Suprapubic skin (tissue), 4 donors: ENCODE results near the gene SATL1. TPM values are rescaled to one million over a fixed set of nuclear protein-coding genes. Genes with fewer than 3 reads are reported as not detected.

Experiments
- DNase-seq, 2 donors: peaks; one replicate each; pipeline ENCODE4 v3.0.0-alpha.2; 2019; ENCODE audit warnings: low spot score in 2 of 2
- H3K27ac ChIP-seq: fragments of 200-600 bp; sonication (generic); one replicate; pipeline ENCODE4 v1.5.1; 2019
- H3K27me3 ChIP-seq: fragments of 200-600 bp; sonication (generic); one replicate; pipeline ENCODE4 v1.5.1; 2019
- H3K36me3 ChIP-seq: fragments of 200-600 bp; sonication (generic); one replicate; pipeline ENCODE4 v1.5.1; 2019
- H3K4me1 ChIP-seq: fragments of 200-600 bp; sonication (generic); one replicate; pipeline ENCODE4 v1.5.1; 2019
- H3K4me3 ChIP-seq: fragments of 200-600 bp; sonication (generic); one replicate; pipeline ENCODE4 v1.5.1; 2019; ENCODE audit warnings: mild to moderate bottlenecking
- H3K9me3 ChIP-seq: fragments of 200-600 bp; sonication (generic); one replicate; pipeline ENCODE4 v1.5.1; 2019
- CTCF ChIP-seq, 2 donors: fragments of 200-600 bp in 1 of 2; fragments of 450-650 bp in 1 of 2; sonication (generic) in 1 of 2; IDR thresholded peaks; one replicate each; pipeline ENCODE4 v1.5.1; 2016 to 2019; ENCODE audit warnings: antibody characterized with exemption in 2 of 2, mild to moderate bottlenecking in 1 of 2, moderate library complexity in 1 of 2
- EP300 ChIP-seq: sonication (generic); formaldehyde crosslinking; IDR thresholded peaks from one replicate; pipeline ENCODE4 v1.6.1; 2017; ENCODE audit warnings: antibody characterized with exemption
- POLR2A ChIP-seq, 2 donors: fragments of 450-650 bp; IDR thresholded peaks; one replicate each; pipeline ENCODE4 v1.6.1; 2017; ENCODE audit warnings: antibody characterized with exemption in 2 of 2, mild to moderate bottlenecking in 2 of 2, moderate library complexity in 2 of 2
- POLR2AphosphoS5 ChIP-seq, 3 donors: sonication (generic); formaldehyde crosslinking; IDR thresholded peaks; one replicate each; pipeline ENCODE4 v1.6.1; 2017; ENCODE audit warnings: antibody characterized with exemption in 3 of 3
- WGBS: methylation state at CpG from one replicate; pipeline ENCODE4 v1.1.5; 2018; 5-methylcytosine and 5-hydroxymethylcytosine counted together
- total RNA-seq, 4 donors: library from RNA; depleted of rRNA; stranded (reverse); fragments of >200 nt; gene quantifications; one replicate each; pipeline ENCODE4 v1.1.0, GENCODE V29; 2016

Gene SATL1
- total RNA-seq, 4 donors from 2014 or later = 0.16 to 0.45 TPM; not detected in 2

- no peak for TF ChIP-seq EP300
- no peak for TF ChIP-seq POLR2AphosphoS5 (IDR thresholded peaks at IDR 0.05)
- TF ChIP-seq CTCF (IDR thresholded peaks at IDR 0.05) = no peak
- TF ChIP-seq POLR2A (IDR thresholded peaks at IDR 0.05) = no peak
- Histone ChIP-seq H3K9me3 (no peaks in the 10 kb centered on the region), H3K4me1 (no peaks in the 10 kb centered on the region), H3K4me3 (no peak overlapping the region), H3K36me3 (peaks cover 3% of the 10 kb centered on the region), H3K27me3 (no peaks in the 10 kb centered on the region), H3K27ac (no peak overlapping the region)
- no peak for DNase-seq
- 62% methylated on average over 4 of the region's 4 CpGs for whole genome bisulfite sequencing
Observed at GRCh38 chrX:85065512-85066198, 177.9 kb downstream of the SATL1 start.

- no peak overlapping the region for H3K4me3 ChIP-seq
- H3K27me3 ChIP-seq = no peaks in the 10 kb centered on the region
- H3K4me1 ChIP-seq = no peaks in the 10 kb centered on the region
- no peaks in the 10 kb centered on the region for H3K9me3 ChIP-seq
- no peak for TF ChIP-seq POLR2AphosphoS5 (IDR thresholded peaks at IDR 0.05)
- no peak for TF ChIP-seq EP300
- no peak for TF ChIP-seq CTCF (IDR thresholded peaks at IDR 0.05)
- TF ChIP-seq POLR2A (IDR thresholded peaks at IDR 0.05) = no peak
- H3K27ac ChIP-seq = no peak overlapping the region
- WGBS = 28% methylated on average over 2 of the region's 2 CpGs
- no peak for DNase-seq
- H3K36me3 ChIP-seq = no peaks in the 10 kb centered on the region
Observed at GRCh38 chrX:85052636-85053343, 190.8 kb downstream of the SATL1 start.

- 62% methylated on average over 3 of the region's 3 CpGs for WGBS
- Histone ChIP-seq H3K27ac (no peak overlapping the region), H3K27me3 (no peaks in the 10 kb centered on the region)
Observed at GRCh38 chrX:85052205-85052604, 191.4 kb downstream of the SATL1 start.

GRCh38 chrX:85051627-85052026 lies 192.0 kb downstream of the SATL1 start:
- TF ChIP-seq CTCF (IDR thresholded peaks at IDR 0.05) = no peak
- TF ChIP-seq POLR2AphosphoS5 (IDR thresholded peaks at IDR 0.05) = no peak
- no peak for TF ChIP-seq POLR2A (IDR thresholded peaks at IDR 0.05)
- no peak for TF ChIP-seq EP300
- DNase-seq = no peak
- no peak overlapping the region for H3K27ac ChIP-seq
- no peaks in the 10 kb centered on the region for H3K9me3 ChIP-seq
- H3K4me3 ChIP-seq = no peak overlapping the region
- H3K4me1 ChIP-seq = no peaks in the 10 kb centered on the region
- 33% methylated on average over 1 of the region's 1 CpG for WGBS
- H3K36me3 ChIP-seq = no peaks in the 10 kb centered on the region
- H3K27me3 ChIP-seq = no peaks in the 10 kb centered on the region

More at GRCh38 chrX:85052205-85052604, 191.4 kb downstream of the SATL1 start:
- DNase-seq = no peak
- Histone ChIP-seq H3K4me3 (no peak overlapping the region), H3K4me1 (no peaks in the 10 kb centered on the region), H3K9me3 (no peaks in the 10 kb centered on the region), H3K36me3 (no peaks in the 10 kb centered on the region)
- TF ChIP-seq CTCF (IDR thresholded peaks at IDR 0.05) = no peak
- no peak for TF ChIP-seq POLR2A (IDR thresholded peaks at IDR 0.05)
- TF ChIP-seq EP300 = no peak
- TF ChIP-seq POLR2AphosphoS5 (IDR thresholded peaks at IDR 0.05) = no peak

Other genes starting within 250 kb of the SATL1 start
- gene APOOL, start 239.9 kb downstream of the SATL1 start, total RNA-seq = 10 to 100 TPM; 13.0 to 15.2 (median 14.0) TPM
- 1 to 10 TPM; 2.6 to 6.8 (median 4.0) TPM for gene ZNF711, start 212 bp upstream of the SATL1 start, total RNA-seq
- gene POF1B, start 135.9 kb upstream of the SATL1 start, total RNA-seq = 100 to 1,000 TPM; 139 to 330 (median 304) TPM